Superior temporal gyrus (tissue), 1 donor: ENCODE results near the gene PRR23E.
A peak's percentile ranks its signal among the peaks of the same experiment; 100 is the strongest.

Experiments used
- DNase-seq: peaks from one replicate; pipeline ENCODE4 v3.0.0-alpha.2; 2016; ENCODE audit errors: extremely low spot score

Gene PRR23E

DNA sequence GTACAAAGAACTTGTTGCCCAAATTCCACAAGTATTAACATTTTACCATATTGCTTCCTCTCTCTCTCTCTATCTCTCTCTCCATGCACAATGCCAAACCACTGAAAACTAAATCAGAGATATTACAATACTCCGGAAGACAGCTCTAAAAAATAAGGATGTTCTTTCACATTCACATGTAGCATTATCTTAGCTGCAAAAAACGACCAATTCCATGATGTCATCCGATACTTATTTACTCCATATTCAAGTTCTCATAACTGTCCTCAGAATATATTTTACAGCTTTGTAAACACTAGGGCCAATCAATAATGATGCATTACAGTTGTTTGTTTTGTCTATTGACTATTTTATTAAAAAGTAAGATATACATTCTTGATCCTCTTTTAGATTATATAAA is 7.7 kb upstream of the PRR23E start:
- DNase-seq: no peak

DNA sequence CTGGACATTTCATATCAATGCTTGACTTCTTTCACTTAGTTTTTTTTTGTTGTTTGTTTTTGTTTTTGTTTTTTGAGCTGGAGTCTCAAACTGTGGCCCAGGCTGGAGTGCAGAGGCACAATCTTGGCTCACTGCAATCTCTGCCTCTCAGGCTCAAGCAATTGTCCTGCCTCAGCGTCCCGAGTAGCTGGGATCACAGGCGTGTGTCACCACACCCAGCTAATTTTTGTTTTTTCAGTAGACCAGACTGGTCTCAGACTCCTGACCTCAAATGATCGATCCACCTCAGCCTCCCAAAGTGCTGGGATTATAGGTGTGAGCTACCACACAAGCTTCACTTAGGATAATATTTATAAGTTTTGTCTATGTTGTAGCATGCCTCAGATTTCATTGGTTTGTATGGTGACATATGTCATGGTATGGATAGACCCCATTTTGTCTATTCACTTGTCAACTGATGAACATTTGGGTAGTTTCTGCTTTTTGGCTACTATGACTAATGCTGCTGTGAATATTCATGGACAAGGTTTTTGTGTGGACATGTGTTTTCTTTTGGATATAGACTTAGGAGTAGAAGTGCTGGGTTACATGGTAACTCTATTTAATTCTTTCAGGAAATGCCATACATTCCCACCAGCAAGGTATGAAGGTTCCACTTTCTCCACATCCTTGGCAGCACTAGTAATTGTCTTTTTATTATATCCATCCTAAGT is 6.8 kb upstream of the PRR23E start:
- DNase-seq: no peak

DNA sequence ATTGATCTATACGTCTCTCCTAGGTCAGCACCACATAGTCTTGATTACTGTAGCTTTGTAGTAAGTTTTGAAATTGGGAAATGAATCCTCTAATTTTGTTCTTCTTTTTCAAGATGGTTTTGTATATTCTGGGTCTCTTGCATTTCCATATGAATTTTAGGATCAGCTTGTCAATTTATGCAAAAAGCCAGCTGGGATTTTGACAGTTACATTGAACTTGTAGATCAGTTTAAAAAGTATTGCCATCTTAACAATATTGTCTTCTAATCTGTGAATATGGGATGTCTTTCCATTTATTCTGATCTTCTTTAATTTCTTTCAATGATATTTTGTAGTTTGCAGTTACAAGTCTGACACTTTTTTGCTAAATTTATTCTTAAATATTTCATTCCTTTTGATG is 5.6 kb upstream of the PRR23E start:
- no peak for DNase-seq

DNA sequence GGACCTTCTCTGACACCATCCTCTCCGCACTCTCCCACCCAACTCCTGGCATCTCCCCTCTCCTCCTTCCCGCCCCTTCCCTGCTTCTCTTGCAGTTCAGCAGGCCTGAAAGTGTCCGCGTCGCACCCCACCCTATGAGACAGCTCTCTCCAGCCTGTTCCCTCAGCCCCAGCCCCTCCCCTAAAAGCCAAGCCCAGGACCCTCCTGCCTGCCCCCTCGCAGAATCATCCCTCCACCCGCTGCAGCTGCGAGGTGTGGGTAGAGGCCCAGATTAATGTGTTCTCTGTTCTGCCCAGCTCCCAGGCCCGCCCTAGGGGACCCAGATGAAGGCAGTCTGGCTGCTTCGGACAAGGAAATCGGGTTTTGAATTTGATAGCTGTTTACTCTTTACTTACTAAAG is 410 bp downstream of the PRR23E start:
- DNase-seq: no peak

- DNase-seq: no peak
Measured at GRCh38 chr3:127193775-127194174, 844 bp downstream of the PRR23E start.

- DNase-seq: no peak
Measured at GRCh38 chr3:127194601-127195187, 1.8 kb downstream of the PRR23E start.

DNA sequence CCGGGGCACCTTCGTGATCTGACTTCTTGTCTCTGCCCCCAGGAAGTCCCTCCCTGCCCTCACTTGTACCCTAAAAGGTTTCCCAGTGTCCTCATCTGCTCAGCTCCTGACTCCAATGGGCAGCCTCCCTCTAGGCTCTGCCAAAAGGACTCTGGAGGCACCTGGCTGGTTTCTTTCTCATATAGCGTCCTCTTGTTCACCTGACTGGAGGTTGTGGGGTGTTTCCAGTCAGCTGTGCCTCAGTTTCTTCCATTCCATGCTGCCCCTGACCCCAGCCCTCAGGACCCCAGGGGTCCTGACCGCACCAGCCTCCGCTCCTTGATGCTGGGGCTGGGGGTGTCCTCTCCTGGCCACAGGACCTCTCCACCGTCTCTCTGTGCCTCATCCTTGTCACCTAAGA is 2.5 kb downstream of the PRR23E start:
- DNase-seq: no peak

- DNase-seq: no peak
Measured at GRCh38 chr3:127196002-127196401, 3.1 kb downstream of the PRR23E start.

GRCh38 chr3:127196466-127197299 is 3.8 kb downstream of the PRR23E start:
- no peak for DNase-seq

DNA sequence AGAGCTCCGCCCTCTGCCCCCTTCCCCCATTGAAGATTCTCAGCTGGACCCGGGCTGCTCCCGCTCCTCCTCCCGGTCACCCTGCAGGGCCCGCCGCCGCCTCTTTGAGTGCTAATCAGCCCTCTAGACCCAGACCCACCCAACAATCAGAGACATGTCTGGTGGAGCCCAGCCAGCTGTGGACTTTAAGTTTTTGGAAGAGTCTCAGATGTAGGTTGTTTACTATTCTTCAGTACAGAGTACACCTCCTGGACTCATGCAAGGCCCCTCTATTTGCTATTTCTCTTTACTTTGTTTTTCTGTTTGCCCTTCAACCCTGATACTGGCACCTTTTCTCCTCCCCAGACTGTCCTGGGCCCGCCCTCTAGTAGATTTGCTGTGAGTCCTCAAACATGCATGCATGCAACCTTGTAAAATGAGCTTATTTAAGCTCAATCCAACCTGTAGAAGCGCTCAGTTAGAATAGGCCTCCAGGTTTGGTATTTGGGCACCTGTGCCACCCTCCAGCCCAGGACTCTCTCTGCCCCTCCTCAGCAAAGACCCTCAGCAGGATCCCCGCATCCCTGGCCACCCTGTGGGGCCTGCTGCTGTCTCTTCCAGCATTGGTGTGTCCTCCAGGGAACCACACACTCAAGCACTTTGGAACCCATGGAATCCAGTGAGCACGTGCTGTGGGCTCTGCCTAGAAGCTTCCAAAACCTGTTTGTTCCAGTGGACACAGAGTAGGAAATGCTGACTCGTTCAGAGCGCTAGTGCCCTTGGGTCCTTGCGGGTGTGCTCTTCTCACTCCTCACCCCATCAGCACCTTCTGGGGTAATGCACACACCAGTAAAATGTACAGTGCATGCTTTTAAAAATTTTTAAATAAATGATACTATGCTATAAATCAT is 4.6 kb downstream of the PRR23E start:
- DNase-seq: no peak

DNA sequence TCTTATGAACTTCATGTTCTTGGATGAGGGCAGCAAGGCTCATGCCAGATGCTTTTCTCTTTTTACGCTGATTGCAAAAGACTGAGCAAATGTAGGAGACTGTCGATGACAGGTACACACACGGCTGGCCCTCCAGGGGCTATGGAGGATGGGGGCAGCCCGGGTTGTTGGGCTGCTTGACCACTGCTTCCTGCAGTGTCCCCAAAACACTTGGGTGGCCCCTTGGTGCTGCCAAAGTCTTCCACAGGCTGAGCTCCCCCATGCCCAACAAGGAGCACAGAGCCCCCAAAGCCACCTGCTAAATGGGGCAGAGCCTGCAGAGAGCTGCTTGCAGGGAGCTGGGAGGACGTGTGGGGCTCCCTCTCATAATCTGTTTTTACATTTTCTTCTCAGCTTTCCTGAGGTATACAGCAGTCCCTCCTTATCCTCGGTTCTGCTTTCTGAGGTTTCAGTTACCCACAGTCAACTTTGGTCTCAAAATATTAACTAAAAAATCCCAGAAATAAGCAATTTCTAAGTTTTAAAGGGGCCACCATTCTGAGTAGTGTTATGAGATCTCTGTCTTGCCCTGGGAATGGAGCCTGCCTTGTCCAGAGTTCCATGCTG is 7.3 kb downstream of the PRR23E start:
- DNase-seq: no peak

DNA sequence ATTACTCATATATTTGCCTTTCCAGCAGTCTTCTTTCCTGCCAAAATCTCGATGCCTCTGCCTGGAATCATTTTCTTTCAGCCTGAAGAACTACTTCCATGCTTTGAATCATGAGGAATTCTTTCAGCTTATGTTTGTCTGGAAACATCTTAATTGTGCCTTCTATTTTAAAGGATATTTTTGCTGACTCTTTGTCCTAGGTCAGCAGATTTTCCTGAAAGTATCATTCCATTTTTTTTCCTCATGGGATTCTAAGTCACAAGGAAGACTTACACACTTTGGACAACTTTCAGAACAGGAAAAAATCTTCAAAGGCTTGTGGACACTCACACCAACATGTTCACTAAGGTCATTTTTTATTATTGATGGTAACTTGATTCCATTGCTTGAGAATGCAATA is 10.1 kb downstream of the PRR23E start:
- no peak for DNase-seq

DNA sequence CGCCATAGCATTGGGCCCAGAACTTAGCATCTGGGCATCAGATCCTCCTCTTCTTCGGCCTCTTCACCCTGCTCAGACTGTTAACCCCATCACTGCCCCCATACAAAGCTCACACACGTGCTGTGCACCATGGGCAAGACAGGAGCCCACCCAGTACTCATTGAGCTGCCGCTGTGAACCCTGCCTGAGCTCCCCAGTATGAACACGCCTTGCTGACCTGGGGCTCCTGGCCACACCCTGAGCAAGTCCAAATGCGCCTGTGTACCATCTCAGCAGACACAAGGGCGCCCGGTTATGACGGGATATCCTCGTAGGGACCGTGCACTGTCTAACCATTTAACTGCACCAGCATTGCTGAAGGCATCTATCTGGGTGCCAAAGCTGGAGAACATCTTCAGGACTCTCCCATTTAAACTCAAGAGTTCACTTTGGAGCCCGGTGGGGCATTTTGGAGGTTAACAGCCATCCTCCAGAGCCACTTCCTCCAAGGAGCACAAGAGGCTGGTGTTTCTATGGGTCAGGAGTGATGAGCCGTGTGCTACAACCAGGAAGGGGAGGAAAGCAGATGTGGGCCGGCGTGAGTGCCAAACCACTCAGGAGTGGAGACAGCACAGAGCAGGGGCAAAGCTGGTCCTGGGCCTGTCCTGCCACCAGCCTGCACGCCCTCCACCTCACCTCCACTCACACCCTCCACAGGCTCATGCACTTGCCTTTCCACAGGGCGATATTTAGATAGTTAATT is 12.1 kb downstream of the PRR23E start:
- no peak for DNase-seq

GRCh38 chr3:127206154-127206553 is 13.2 kb downstream of the PRR23E start:
- DNase-seq: peak; percentile 11

- no peak for DNase-seq
Measured at GRCh38 chr3:127206611-127207516, 13.9 kb downstream of the PRR23E start.

- DNase-seq: no peak
Measured at GRCh38 chr3:127207727-127208482, 15.0 kb downstream of the PRR23E start.

GRCh38 chr3:127208483-127209100 is 15.7 kb downstream of the PRR23E start:
- DNase-seq: no peak

DNA sequence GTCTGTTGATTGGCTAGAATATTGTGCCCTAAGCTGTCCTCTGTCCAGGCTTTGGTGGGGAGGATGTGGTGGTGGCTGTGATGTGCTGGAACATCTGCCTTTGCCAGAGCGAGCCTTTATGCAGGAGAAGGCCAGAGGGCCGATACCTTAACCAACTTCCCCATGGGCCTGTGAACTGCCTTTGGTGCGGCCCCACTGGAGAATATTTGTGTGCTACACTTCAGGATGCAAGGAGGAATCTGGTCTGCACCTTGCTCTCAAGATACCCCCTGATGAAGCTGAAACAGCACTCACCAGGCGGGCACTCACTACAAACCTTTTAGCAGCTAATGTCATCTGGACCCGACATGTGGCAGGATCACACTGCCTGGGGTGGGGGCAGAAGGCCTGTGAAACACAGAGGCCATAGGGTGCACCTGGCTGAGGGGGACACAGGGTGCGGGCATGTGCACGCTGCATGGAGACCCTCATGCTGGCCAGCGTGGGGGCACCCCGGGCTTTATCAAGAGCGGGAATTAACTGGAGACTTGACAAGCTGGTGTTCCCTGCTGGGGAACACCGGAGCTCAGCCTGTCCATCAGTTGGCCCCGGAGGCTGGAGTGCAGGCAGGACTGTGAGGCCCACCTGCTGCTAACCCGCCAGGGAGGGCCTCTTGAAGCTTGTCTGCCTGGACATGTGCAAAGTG is 16.4 kb downstream of the PRR23E start:
- DNase-seq: no peak
